Measurements from ENCODE around the gene TRIM6. TPM values are rescaled to one million over a fixed set of nuclear protein-coding genes. Genes with fewer than 3 reads are reported as not detected.

Gene TRIM6
- total RNA-seq, 2 experiments from 2014 or later = 2.1 to 2.6 TPM

DNA sequence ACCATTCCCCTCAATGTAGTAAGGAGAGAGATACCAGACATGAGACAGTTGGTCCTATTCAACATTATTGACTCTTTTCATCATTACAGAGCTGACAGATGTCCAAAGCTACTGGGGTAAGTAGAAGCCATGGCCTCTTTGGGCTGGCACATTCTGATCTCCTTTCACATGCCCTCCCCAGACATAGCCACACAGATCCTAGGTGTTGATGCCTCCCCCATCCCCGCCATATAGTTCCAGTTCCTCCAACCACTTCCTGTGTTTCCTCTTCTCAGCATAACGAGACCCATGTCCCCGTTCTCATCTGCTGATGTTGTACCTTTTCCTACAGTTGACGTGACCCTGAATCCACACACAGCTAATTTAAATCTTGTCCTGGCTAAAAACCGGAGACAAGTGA is 14.0 kb downstream of the TRIM6 start:
- Mint-ChIP-seq H3K36me3 (ENCODE audit: low read depth) (no peaks in the 10 kb centered on the region), H3K4me1 (ENCODE audit: low read depth) (peaks cover 3% of the 10 kb centered on the region), H3K9me3 (no peaks in the 10 kb centered on the region), H3K27ac (no peak overlapping the region), H3K4me3 (no peak overlapping the region), H3K27me3 (ENCODE audit: low read depth) (no peaks in the 10 kb centered on the region)
- intact Hi-C loops (cut with micrococcal nuclease) = no loop called here
- CTCF ChIA-PET = no interaction called here
- no peak for DNase-seq

DNA sequence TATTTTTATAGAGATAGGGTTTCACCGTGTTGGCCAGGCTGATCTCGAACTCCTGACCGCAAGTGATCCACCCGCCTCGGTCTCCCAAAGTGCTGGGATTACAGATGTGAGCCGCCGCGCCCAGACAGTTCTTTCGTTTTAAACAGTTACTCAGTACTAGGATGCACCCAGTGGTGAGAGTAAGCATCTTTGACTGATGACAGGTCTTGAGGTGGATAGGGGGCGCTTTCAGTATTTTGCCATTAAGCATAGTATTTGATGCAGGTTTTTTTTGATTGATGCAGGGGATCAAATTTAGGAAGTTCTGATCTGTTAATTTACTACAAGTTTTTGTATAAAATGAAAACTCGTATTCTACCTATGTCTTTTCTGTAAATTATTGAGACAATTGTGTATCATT is 15.2 kb downstream of the TRIM6 start:
- no peaks in the 10 kb centered on the region for H3K27me3 Mint-ChIP-seq (ENCODE audit: low read depth)
- H3K27ac Mint-ChIP-seq = no peak overlapping the region
- H3K36me3 Mint-ChIP-seq (ENCODE audit: low read depth) = no peaks in the 10 kb centered on the region
- H3K9me3 Mint-ChIP-seq = no peaks in the 10 kb centered on the region
- intact Hi-C loops (cut with micrococcal nuclease) = no loop called here
- no peak for DNase-seq
- CTCF ChIA-PET = interaction anchor here (0.7 kb wide), 1 partner anchor 25 kb away, joined by 3 read pairs; no protein-coding TSS in a partner anchor
- no peak overlapping the region for H3K4me3 Mint-ChIP-seq
- peaks cover 3% of the 10 kb centered on the region for H3K4me1 Mint-ChIP-seq (ENCODE audit: low read depth)

- no peak overlapping the region for H3K4me3 Mint-ChIP-seq
- no peak for DNase-seq
- H3K9me3 Mint-ChIP-seq = no peaks in the 10 kb centered on the region
- no peak overlapping the region for H3K27ac Mint-ChIP-seq
- intact Hi-C loops (cut with micrococcal nuclease) = no loop called here
- CTCF ChIA-PET = interaction anchor here (1.1 kb wide), 1 partner anchor 20 kb away, joined by 3 read pairs; no protein-coding TSS in a partner anchor
- H3K36me3 Mint-ChIP-seq (ENCODE audit: low read depth) = no peaks in the 10 kb centered on the region
- H3K27me3 Mint-ChIP-seq (ENCODE audit: low read depth) = no peaks in the 10 kb centered on the region
- H3K4me1 Mint-ChIP-seq (ENCODE audit: low read depth) = peaks cover 4% of the 10 kb centered on the region
Measured at GRCh38 chr11:5618807-5619206, 22.4 kb downstream of the TRIM6 start.

GRCh38 chr11:5620651-5621521 is 24.4 kb downstream of the TRIM6 start:
- CTCF ChIA-PET = no interaction called here
- H3K4me3 Mint-ChIP-seq = no peak overlapping the region
- DNase-seq = no peak
- no peaks in the 10 kb centered on the region for H3K27me3 Mint-ChIP-seq (ENCODE audit: low read depth)
- no peaks in the 10 kb centered on the region for H3K9me3 Mint-ChIP-seq
- no peaks in the 10 kb centered on the region for H3K36me3 Mint-ChIP-seq (ENCODE audit: low read depth)
- H3K27ac Mint-ChIP-seq = no peak overlapping the region
- intact Hi-C loops (cut with micrococcal nuclease) = loop anchor here (5.0 to 10.0 kb wide), 2 partner anchors 614 to 1014 kb away; partner anchors contain the start of genes CNGA4, FHIP1B and TRIM68
- peaks cover 11% of the 10 kb centered on the region for H3K4me1 Mint-ChIP-seq (ENCODE audit: low read depth)

GRCh38 chr11:5621580-5621979 is 25.1 kb downstream of the TRIM6 start:
- no peaks in the 10 kb centered on the region for H3K9me3 Mint-ChIP-seq
- DNase-seq = no peak
- no peaks in the 10 kb centered on the region for H3K27me3 Mint-ChIP-seq (ENCODE audit: low read depth)
- H3K4me3 Mint-ChIP-seq = no peak overlapping the region
- intact Hi-C loops (cut with micrococcal nuclease) = loop anchor here (5.0 to 10.0 kb wide), 2 partner anchors 613 to 1014 kb away; partner anchors contain the start of genes CNGA4, FHIP1B and TRIM68
- no peak overlapping the region for H3K27ac Mint-ChIP-seq
- peaks cover 18% of the 10 kb centered on the region for H3K4me1 Mint-ChIP-seq (ENCODE audit: low read depth)
- H3K36me3 Mint-ChIP-seq (ENCODE audit: low read depth) = no peaks in the 10 kb centered on the region
- CTCF ChIA-PET = no interaction called here

GRCh38 chr11:5622802-5623201 is 26.4 kb downstream of the TRIM6 start:
- intact Hi-C loops (cut with micrococcal nuclease) = loop anchor here (5.0 to 10.0 kb wide), 2 partner anchors 612 to 1016 kb away; partner anchors contain the start of genes CNGA4, FHIP1B and TRIM68
- Mint-ChIP-seq H3K4me1 (ENCODE audit: low read depth) (peaks cover 30% of the 10 kb centered on the region), H3K9me3 (no peaks in the 10 kb centered on the region), H3K36me3 (ENCODE audit: low read depth) (peaks cover 2% of the 10 kb centered on the region), H3K4me3 (peak overlapping the region; percentile 5), H3K27ac (no peak overlapping the region), H3K27me3 (ENCODE audit: low read depth) (no peaks in the 10 kb centered on the region)
- no peak for DNase-seq
- CTCF ChIA-PET = interaction anchor here (1.0 kb wide), 1 partner anchor 63 kb away, joined by 3 read pairs; no protein-coding TSS in a partner anchor

GRCh38 chr11:5624489-5625279 is 28.2 kb downstream of the TRIM6 start, which contains the start of gene TRIM34:
Gene TRIM34, plus strand, starts transcription at chr11:5625001. Its CDS starts 7,331 bp downstream, at chr11:5632332.
- intact Hi-C loops (cut with micrococcal nuclease) = loop anchor here (1.0 to 10.0 kb wide), 7 partner anchors 24 to 1017 kb away; partner anchors contain the start of genes ARFIP2, CNGA4, FHIP1B and OR52N2
- peak within 1 kb of the TSS; percentile 87 for H3K4me3 Mint-ChIP-seq
- DNase-seq = peak; percentile 73
- H3K27ac Mint-ChIP-seq = peak within 1 kb of the TSS; percentile 88
- H3K36me3 Mint-ChIP-seq (ENCODE audit: low read depth) = peaks cover 2% of the 10 kb centered on the region
- peaks cover 31% of the 10 kb centered on the region for H3K4me1 Mint-ChIP-seq (ENCODE audit: low read depth)
- CTCF ChIA-PET = interaction anchor here (0.6 to 1.2 kb wide), 2 partner anchors 44 to 61 kb away, joined by 4 to 7 read pairs; partner anchors contain the start of gene TRIM5
- no peaks in the 10 kb centered on the region for H3K27me3 Mint-ChIP-seq (ENCODE audit: low read depth)
- no peaks in the 10 kb centered on the region for H3K9me3 Mint-ChIP-seq

- peak overlapping the region; percentile 88 for H3K27ac Mint-ChIP-seq
- intact Hi-C loops (cut with micrococcal nuclease) = loop anchor here (1.0 to 10.0 kb wide), 5 partner anchors 25 to 857 kb away; partner anchors contain the start of genes ARFIP2, CNGA4, FHIP1B and OR52N2
- CTCF ChIA-PET = no interaction called here
Measured at GRCh38 chr11:5625281-5625680, 28.8 kb downstream of the TRIM6 start.

GRCh38 chr11:5626196-5626595 is 29.8 kb downstream of the TRIM6 start:
- CTCF ChIA-PET = interaction anchor here (0.7 to 1.8 kb wide), 2 partner anchors 58 to 1724 kb away, joined by 4 read pairs; no protein-coding TSS in a partner anchor
- no peak for DNase-seq
- Mint-ChIP-seq H3K27me3 (ENCODE audit: low read depth) (no peaks in the 10 kb centered on the region), H3K4me3 (peak overlapping the region; percentile 87), H3K27ac (peak overlapping the region; percentile 70), H3K4me1 (ENCODE audit: low read depth) (peaks cover 39% of the 10 kb centered on the region), H3K9me3 (no peaks in the 10 kb centered on the region), H3K36me3 (ENCODE audit: low read depth) (peaks cover 4% of the 10 kb centered on the region)
- intact Hi-C loops (cut with micrococcal nuclease) = loop anchor here (5.0 to 10.0 kb wide), 2 partner anchors 609 to 856 kb away; partner anchors contain the start of genes ARFIP2, CNGA4, FHIP1B and TIMM10B

More at GRCh38 chr11:5625281-5625680, 28.8 kb downstream of the TRIM6 start:
- Mint-ChIP-seq H3K36me3 (ENCODE audit: low read depth) (peaks cover 2% of the 10 kb centered on the region), H3K9me3 (no peaks in the 10 kb centered on the region), H3K4me3 (peak overlapping the region; percentile 87), H3K27me3 (ENCODE audit: low read depth) (no peaks in the 10 kb centered on the region), H3K4me1 (ENCODE audit: low read depth) (peaks cover 33% of the 10 kb centered on the region)
- peak; percentile 12 for DNase-seq

- CTCF ChIA-PET = no interaction called here
- DNase-seq = no peak
- no peak overlapping the region for H3K27ac Mint-ChIP-seq
- no peak overlapping the region for H3K4me3 Mint-ChIP-seq
- no peaks in the 10 kb centered on the region for H3K9me3 Mint-ChIP-seq
- peaks cover 20% of the 10 kb centered on the region for H3K36me3 Mint-ChIP-seq (ENCODE audit: low read depth)
- peaks cover 29% of the 10 kb centered on the region for H3K4me1 Mint-ChIP-seq (ENCODE audit: low read depth)
- no peaks in the 10 kb centered on the region for H3K27me3 Mint-ChIP-seq (ENCODE audit: low read depth)
- intact Hi-C loops (cut with micrococcal nuclease) = no loop called here
Measured at GRCh38 chr11:5631417-5631816, 35.0 kb downstream of the TRIM6 start.

GRCh38 chr11:5631969-5632635 is 35.7 kb downstream of the TRIM6 start:
- no peaks in the 10 kb centered on the region for H3K9me3 Mint-ChIP-seq
- no peak overlapping the region for H3K27ac Mint-ChIP-seq
- no peak for DNase-seq
- no peak overlapping the region for H3K4me3 Mint-ChIP-seq
- CTCF ChIA-PET = no interaction called here
- H3K27me3 Mint-ChIP-seq (ENCODE audit: low read depth) = no peaks in the 10 kb centered on the region
- peaks cover 23% of the 10 kb centered on the region for H3K4me1 Mint-ChIP-seq (ENCODE audit: low read depth)
- peaks cover 24% of the 10 kb centered on the region for H3K36me3 Mint-ChIP-seq (ENCODE audit: low read depth)
- intact Hi-C loops (cut with micrococcal nuclease) = no loop called here
